ENCODE results near the gene PPP1CA.
"Not testable (repeated sequence)": the region's sequence is repeated elsewhere in the genome, so short reads cannot be mapped to it uniquely, and the experiment has no call there.

The PPP1CA gene

DNA sequence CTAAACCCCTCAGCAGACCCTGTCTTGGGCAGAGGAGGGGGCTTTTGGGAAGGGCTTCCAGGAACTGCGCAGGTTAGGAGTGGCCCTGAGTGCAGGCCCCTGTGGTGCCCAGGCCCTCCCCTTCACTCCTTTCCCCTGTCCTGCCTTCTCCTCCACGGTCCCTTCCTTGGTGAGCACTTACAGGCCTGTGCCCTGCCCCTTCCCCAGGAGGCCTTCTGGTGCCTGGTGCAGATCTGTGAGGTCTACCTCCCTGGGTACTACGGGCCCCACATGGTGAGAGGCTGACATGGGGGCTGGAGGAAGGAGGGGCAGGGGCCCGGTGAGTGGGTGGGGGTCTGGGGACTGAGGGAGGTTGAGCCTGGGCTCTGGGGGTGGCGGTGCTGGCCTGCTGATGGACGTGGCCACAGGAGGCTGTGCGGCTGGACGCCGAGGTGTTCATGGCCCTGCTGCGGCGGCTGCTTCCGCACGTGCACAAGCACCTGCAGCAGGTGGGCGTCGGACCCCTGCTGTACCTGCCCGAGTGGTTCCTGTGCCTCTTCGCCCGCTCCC, 4.8 kb upstream of the PPP1CA start:
- TF ChIP-seq, protein P1, sequence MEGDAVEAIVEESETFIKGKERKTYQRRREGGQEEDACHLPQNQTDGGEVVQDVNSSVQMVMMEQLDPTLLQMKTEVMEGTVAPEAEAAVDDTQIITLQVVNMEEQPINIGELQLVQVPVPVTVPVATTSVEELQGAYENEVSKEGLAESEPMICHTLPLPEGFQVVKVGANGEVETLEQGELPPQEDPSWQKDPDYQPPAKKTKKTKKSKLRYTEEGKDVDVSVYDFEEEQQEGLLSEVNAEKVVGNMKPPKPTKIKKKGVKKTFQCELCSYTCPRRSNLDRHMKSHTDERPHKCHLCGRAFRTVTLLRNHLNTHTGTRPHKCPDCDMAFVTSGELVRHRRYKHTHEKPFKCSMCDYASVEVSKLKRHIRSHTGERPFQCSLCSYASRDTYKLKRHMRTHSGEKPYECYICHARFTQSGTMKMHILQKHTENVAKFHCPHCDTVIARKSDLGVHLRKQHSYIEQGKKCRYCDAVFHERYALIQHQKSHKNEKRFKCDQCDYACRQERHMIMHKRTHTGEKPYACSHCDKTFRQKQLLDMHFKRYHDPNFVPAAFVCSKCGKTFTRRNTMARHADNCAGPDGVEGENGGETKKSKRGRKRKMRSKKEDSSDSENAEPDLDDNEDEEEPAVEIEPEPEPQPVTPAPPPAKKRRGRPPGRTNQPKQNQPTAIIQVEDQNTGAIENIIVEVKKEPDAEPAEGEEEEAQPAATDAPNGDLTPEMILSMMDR (IDR thresholded peaks at IDR 0.05; ENCODE audit: low read depth, low read length): no peak
- no peak overlapping the region for H3K4me3 ChIP-seq (ENCODE audit: low read depth, low read length)
- no peak for DNase-seq
- no peak overlapping the region for H3K27ac ChIP-seq
- H3K27me3 ChIP-seq (ENCODE audit: insufficient read depth, low read depth, severe bottlenecking): no peaks in the 10 kb centered on the region
- H3K9me3 ChIP-seq (ENCODE audit: severe bottlenecking): no peaks in the 10 kb centered on the region
- no peaks in the 10 kb centered on the region for H3K36me3 ChIP-seq

DNA sequence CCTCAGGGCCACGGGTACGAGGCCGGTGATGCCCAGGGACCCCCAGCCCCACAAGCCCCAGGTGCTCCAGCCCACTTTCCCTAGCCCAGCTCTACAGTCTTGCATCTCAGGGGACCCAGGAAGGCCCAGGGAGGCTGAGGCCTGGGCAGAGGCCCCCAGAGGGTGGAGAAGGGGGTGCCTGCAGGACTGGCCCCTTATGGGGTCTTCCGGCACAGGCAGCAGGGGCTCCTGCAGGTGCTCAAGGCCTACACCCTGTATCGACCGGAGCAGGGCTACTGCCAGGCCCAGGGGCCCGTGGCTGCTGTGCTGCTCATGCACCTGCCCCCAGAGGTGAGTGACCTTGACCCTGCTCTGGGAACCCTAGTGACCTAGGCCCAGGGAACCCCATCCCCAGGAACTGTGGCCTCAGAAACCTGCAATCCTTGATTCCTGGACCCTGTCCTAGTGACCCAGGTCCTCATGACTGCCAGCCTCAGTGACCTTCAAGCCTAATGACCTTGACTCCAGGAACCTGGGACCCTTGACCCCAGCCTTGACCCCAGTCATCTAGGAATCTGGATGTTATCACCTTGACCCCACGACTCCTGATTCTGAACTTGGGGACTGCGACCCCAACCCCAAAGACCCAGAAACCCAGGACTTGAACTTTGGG, 4.2 kb upstream of the PPP1CA start:
- no peak for DNase-seq
- Histone ChIP-seq H3K36me3 (peaks cover 5% of the 10 kb centered on the region), H3K27me3 (ENCODE audit: insufficient read depth, low read depth, severe bottlenecking) (no peaks in the 10 kb centered on the region), H3K27ac (no peak overlapping the region), H3K9me3 (ENCODE audit: severe bottlenecking) (no peaks in the 10 kb centered on the region), H3K4me3 (ENCODE audit: low read depth, low read length) (no peak overlapping the region)
- TF ChIP-seq, protein P1 (IDR thresholded peaks at IDR 0.05; ENCODE audit: low read depth, low read length): no peak

DNA sequence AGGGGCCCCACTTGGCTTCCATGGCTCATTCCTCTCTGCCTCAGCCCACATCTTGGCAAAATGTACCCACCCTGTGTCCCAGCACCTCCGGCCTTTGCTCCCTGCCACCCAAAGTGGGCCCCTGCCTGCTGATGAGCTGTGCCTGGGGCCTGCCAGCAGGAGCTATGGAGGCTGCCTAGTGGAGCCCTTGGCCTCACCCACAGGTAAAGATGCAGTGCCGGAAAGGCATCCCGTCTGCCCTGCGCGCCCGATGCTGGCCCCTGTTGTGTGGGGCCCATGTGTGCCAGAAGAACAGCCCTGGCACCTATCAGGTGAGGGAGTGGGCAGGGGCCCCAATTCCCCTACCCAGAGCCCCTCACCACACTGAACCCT, 3.5 kb upstream of the PPP1CA start:
- H3K4me3 ChIP-seq (ENCODE audit: low read depth, low read length): no peak overlapping the region
- H3K27ac ChIP-seq: no peak overlapping the region
- no peaks in the 10 kb centered on the region for H3K9me3 ChIP-seq (ENCODE audit: severe bottlenecking)
- TF ChIP-seq, protein P1 (IDR thresholded peaks at IDR 0.05; ENCODE audit: low read depth, low read length): no peak
- DNase-seq: no peak
- peaks cover 11% of the 10 kb centered on the region for H3K36me3 ChIP-seq
- no peaks in the 10 kb centered on the region for H3K27me3 ChIP-seq (ENCODE audit: insufficient read depth, low read depth, severe bottlenecking)

DNA sequence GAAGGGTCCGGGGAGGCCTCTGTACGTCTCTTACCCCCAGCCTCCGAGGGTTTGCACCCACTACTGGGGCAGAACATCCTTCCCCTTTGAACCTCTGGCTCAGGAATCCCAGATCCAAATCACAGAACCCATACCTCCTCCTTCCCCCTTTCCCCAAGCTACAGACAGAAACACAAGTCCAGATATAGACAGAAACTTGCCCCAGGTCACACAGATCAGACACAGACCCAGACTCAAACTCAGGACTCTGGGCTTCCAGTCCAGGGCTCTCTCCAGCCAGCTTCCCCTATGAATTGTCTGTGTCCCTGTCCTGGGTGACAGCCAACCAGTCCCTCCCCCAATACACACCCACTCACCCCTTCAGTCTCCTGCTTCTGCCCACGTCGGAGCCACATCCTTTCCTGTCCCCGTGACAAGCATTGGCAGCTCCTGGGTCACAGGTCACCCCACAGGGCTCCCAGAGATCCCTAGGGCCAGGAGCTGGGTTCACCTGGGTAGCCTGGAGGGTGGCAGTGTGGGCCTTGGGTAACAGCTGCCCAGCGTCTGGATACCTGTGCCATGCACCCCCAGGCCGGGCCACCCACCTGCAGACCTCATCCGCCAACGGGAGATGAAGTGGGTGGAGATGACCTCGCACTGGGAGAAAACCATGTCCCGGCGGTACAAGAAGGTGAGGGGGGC, 3.0 kb upstream of the PPP1CA start:
- no peak for DNase-seq
- Histone ChIP-seq H3K36me3 (peaks cover 16% of the 10 kb centered on the region), H3K4me3 (ENCODE audit: low read depth, low read length) (no peak overlapping the region), H3K27ac (no peak overlapping the region), H3K27me3 (ENCODE audit: insufficient read depth, low read depth, severe bottlenecking) (no peaks in the 10 kb centered on the region), H3K9me3 (ENCODE audit: severe bottlenecking) (no peaks in the 10 kb centered on the region)
- TF ChIP-seq, protein P1 (IDR thresholded peaks at IDR 0.05; ENCODE audit: low read depth, low read length): no peak

DNA sequence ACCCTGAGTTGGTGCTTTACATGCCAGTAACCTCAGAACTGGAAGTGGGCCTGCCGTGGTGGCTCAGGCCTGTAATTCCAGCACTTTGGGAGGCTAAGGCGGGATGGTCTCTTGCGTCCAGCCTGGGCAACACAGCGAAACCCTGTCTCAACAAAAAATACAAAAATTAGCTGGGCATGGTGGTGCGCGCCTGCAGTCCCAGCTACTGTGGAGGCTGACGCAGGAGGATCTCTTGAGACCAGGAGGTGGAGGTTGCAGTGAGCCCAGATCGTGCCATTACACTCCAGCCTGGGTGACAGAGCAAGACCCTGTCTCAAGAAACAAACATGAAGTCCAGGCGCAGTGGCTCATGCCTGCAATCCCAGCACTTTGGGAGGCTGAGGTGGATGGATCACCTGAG, 1.4 kb upstream of the PPP1CA start:
- H3K4me3 ChIP-seq (ENCODE audit: low read depth, low read length); H3K27me3 ChIP-seq (ENCODE audit: insufficient read depth, low read depth, severe bottlenecking); H3K9me3 ChIP-seq (ENCODE audit: severe bottlenecking); DNase-seq: not testable (repeated sequence)
- peak overlapping the region; percentile 91 for H3K27ac ChIP-seq
- peaks cover 32% of the 10 kb centered on the region for H3K36me3 ChIP-seq

DNA sequence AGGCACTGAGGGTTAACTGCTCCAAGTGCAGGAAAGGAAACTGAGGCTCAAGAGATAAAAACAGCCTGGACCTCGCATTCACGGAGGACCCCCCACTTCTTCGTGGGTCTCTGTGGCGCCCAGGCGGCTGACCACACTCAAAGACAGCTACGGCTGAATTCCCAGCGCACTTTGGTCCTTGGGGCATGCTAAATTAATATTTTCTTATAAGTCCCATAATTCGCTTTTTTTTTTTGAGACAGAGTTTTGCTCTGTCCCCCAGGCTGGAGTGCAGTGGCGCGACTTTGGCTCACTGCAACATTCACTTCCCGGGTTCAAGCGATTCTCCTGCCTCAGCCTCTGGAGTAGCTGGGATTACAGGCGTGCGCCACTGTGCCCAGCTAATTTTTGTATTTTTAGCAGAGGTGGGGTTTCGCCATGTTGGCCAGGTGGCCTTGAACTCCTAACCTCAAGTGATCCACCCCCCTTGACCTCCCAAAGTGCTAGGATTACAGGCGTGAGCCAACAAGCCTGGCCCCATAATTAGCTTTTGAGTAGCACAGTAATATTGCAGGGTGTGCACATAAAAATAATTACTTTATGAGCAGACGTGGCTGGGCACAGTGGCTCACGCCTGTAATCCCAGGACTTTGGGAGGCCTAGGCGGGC, 658 bp upstream of the PPP1CA start:
- peak overlapping the region; percentile 56 for H3K4me3 ChIP-seq (ENCODE audit: low read depth, low read length)
- peak; percentile 75 for DNase-seq

More for the DNA sequence above, 658 bp upstream of the PPP1CA start:
- not testable (repeated sequence) for H3K27me3 ChIP-seq (ENCODE audit: insufficient read depth, low read depth, severe bottlenecking); H3K9me3 ChIP-seq (ENCODE audit: severe bottlenecking)
- peaks cover 40% of the 10 kb centered on the region for H3K36me3 ChIP-seq
- H3K27ac ChIP-seq: peak overlapping the region; percentile 91

Measured in WERI-Rb-1 (cell line).